Loucy (cell line): ENCODE results near the gene ARHGAP26.

Experiments used
- CTCF ChIP-seq: fragments of 200-600 bp; sonication (generic); conservative IDR thresholded peaks from 2 replicates; pipeline ENCODE4 v1.5.1; 2014; ENCODE audit warnings: mild to moderate bottlenecking, antibody characterized with exemption, low read length
- EZH2phosphoT487 ChIP-seq: fragments of 200-600 bp; IDR thresholded peaks from 2 replicates; pipeline ENCODE4 v1.6.1; 2018; ENCODE audit warnings: antibody characterized with exemption, mild to moderate bottlenecking, moderate library complexity, borderline replicate concordance

GRCh38 chr5:142830241-142831008, 60.2 kb downstream of the ARHGAP26 start:
- TF ChIP-seq CTCF (no peak), EZH2phosphoT487 (no peak)
